Heart right ventricle (tissue), 16 donors: ENCODE measurements around the gene PRKD1. TPM values are rescaled to one million over a fixed set of nuclear protein-coding genes. Genes with fewer than 3 reads are reported as not detected.
"Not testable (repeated sequence)": the region's sequence is repeated elsewhere in the genome, so short reads cannot be mapped to it uniquely, and the experiment has no call there.

Experiments used
- ATAC-seq, 8 donors: fragments of 200-7000 bp; cut with Tn5 transposase; one replicate each; pipeline ENCODE4 v1.9.1; 2020; ENCODE audit warnings: mild to moderate bottlenecking in 8 of 8, moderate library complexity in 8 of 8, moderate number of reproducible peaks in 1 of 8
- DNase-seq, 2 donors: peaks; one replicate each; pipeline ENCODE4 v3.0.0-alpha.2; 2020
- H3K27ac ChIP-seq, 10 donors: fragments of 200-600 bp; sonication (generic) in 2 of 10; one replicate each; pipeline versions ENCODE4 v1.5.0 to v1.8.0; 2020 to 2022; ENCODE audit warnings: mild to moderate bottlenecking in 3 of 10
- H3K27me3 ChIP-seq, 7 donors: fragments of 200-600 bp; one replicate each; pipeline ENCODE4 v1.8.0; 2021 to 2022; ENCODE audit warnings: mild to moderate bottlenecking in 2 of 7
- H3K36me3 ChIP-seq, 9 donors: fragments of 200-600 bp; sonication (generic) in 1 of 9; one replicate each; pipeline versions ENCODE4 v1.5.0 to v1.8.0; 2020 to 2022; ENCODE audit warnings: mild to moderate bottlenecking in 2 of 9
- H3K4me1 ChIP-seq, 9 donors: fragments of 200-600 bp; sonication (generic) in 1 of 9; one replicate each; pipeline versions ENCODE4 v1.5.0 to v1.8.0; 2020 to 2022; ENCODE audit warnings: mild to moderate bottlenecking in 4 of 9
- H3K4me3 ChIP-seq, 10 donors: fragments of 200-600 bp; sonication (generic) in 2 of 10; one replicate each; pipeline versions ENCODE4 v1.5.0 to v1.8.0; 2020 to 2022; ENCODE audit warnings: mild to moderate bottlenecking in 7 of 10, moderate library complexity in 2 of 10
- H3K9me3 ChIP-seq, 11 donors: fragments of 200-600 bp in 10 of 11; sonication (generic) in 2 of 11; one replicate each; pipeline versions ENCODE4 v1.5.0 to v1.8.0; 2013 to 2022; ENCODE audit warnings: mild to moderate bottlenecking in 2 of 11, control low read depth in 1 of 11, moderate library complexity in 1 of 11
- WGBS, 2 donors: extraction: QIAGEN DNeasy Blood & Tissue Kit; methylation state at CpG; one replicate each; pipeline ENCODE4 v1.1.7; 2013; ENCODE audit warnings: inconsistent platforms in 1 of 2; 5-methylcytosine and 5-hydroxymethylcytosine counted together
- intact Hi-C, 10 donors: fragments of 100-400 bp; cut with DNase I; formaldehyde crosslinking; loops; one replicate each; pipeline versions ENCODE4 v1.11.1 to v1.14.2; 2022
- polyA plus RNA-seq, 2 donors: library from polyadenylated mRNA; stranded (reverse); fragments of 200-250 nt; gene quantifications; one replicate each; pipeline ENCODE4 v1.2.3, GENCODE V29; 2013
- total RNA-seq, 10 donors: library from RNA; stranded (reverse); fragmentation: NEBNext Ultra II Directional in 3 of 10; extraction: Animal tissue kit (Norgen Biotek cat#: 25700) in 3 of 10; gene quantifications; one replicate each; pipeline versions ENCODE4 v1.2.1 to v1.2.4, GENCODE V29; 2021 to 2023
- TF ChIP-seq, protein P1 (sequence below), 9 donors: fragments of 200-600 bp; sonication (generic) in 2 of 9; IDR thresholded peaks; one replicate each; pipeline versions ENCODE4 v1.5.0 to v1.8.0; 2021 to 2022; ENCODE audit warnings: antibody characterized with exemption in 9 of 9, mild to moderate bottlenecking in 5 of 9, moderate library complexity in 1 of 9
- donor health status: Arrhythmogenic right ventricular cardiomyopathy.
- donor health status: ischemic (EF 13 %, LVEDD 7.1; RV severe dilation, severe dysfunction).
- donor health status: healthy with polysubstance abuse.
- donor health status: DM: no; HTN: yes; CAD: no.
- donor health status: DM: no; HTN: no; CAD: no.
- donor health status: ischemic (EF 25% LVEDD 6.9; RV normal size, moderate dysfunction).
- donor health status: ischemic (EF 25% LVEDD 5.7; RV mildly dilated, moderate dysfunction).
- donor health status: healthy.
- donor health status: DM: yes; HTN: yes; CAD: no.
- donor health status: Ischemic cardiomyopathy.
- donor health status: ischemic (EF 35%, LVEDD 5.7; RV mildly dilated, moderate dysfunction).
- donor health status: nonischemic (EF 11% LVEDD 7.7; RV severe dilation, severe dysfunction).
- donor health status: DM: yes; HTN: yes; CAD: no.
- donor health status: PGD.
- donor health status: ischemic (EF 29% LVEDD 5.4; RV normal size, mild dysfunction).
- donor health status: nonischemic (EF 23%, LVEDD 6.1; RV moderate dilation, normal function).

PRKD1 gene
- total and polyA plus RNA-seq, 12 donors, result 1.7 to 4.3 (median 2.5) TPM

- Histone ChIP-seq H3K9me3 (peaks cover 0 to 12% (median 0%) of the 10 kb centered on the region in 11 donors), H3K4me3 (no peak overlapping the region), H3K4me1 (peaks cover 0 to 7% (median 0%) of the 10 kb centered on the region in 9 donors), H3K36me3 (no peaks in the 10 kb centered on the region), H3K27ac (no peak overlapping the region), H3K27me3 (no peaks in the 10 kb centered on the region)
- TF ChIP-seq, protein P1, sequence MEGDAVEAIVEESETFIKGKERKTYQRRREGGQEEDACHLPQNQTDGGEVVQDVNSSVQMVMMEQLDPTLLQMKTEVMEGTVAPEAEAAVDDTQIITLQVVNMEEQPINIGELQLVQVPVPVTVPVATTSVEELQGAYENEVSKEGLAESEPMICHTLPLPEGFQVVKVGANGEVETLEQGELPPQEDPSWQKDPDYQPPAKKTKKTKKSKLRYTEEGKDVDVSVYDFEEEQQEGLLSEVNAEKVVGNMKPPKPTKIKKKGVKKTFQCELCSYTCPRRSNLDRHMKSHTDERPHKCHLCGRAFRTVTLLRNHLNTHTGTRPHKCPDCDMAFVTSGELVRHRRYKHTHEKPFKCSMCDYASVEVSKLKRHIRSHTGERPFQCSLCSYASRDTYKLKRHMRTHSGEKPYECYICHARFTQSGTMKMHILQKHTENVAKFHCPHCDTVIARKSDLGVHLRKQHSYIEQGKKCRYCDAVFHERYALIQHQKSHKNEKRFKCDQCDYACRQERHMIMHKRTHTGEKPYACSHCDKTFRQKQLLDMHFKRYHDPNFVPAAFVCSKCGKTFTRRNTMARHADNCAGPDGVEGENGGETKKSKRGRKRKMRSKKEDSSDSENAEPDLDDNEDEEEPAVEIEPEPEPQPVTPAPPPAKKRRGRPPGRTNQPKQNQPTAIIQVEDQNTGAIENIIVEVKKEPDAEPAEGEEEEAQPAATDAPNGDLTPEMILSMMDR (IDR thresholded peaks at IDR 0.05), result no peak
- ATAC-seq (no peak), DNase-seq (no peak)
- 74 to 78% methylated on average over 3 of the region's 3 CpGs for WGBS, 2 donors
- intact Hi-C loops, result no loop called here
These were observed 69.3 kb downstream of the PRKD1 start for GRCh38 chr14:29858299-29858698.

DNA sequence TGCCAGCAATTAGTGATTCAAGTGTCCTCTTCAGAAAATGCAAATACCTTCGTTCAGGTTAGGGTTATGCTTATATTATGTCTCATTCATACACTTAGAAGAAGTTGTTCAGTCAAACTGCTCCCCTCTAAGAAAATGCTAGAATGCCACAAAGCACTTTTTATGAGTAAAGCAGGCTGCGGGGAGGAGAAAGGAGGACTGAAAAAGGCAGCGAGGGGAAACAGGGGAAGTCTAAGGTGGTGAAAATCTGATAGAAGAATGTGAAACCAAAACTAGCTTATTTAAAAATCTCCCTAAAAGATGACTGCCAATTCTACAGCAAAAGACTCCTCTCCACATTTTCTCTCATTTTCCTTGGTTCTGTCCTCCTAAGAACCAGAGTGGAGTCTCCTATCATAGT is 70.1 kb downstream of the PRKD1 start:
- intact Hi-C loops, result no loop called here
- H3K27ac ChIP-seq, result no peak overlapping the region
- 75 to 78% methylated on average over 2 to 3 of the region's 3 CpGs for WGBS, 2 donors
- peaks cover 0 to 7% (median 0%) of the 10 kb centered on the region in 9 donors for H3K4me1 ChIP-seq
- H3K36me3 ChIP-seq, result no peaks in the 10 kb centered on the region
- H3K4me3 ChIP-seq, result no peak overlapping the region
- DNase-seq (no peak), ATAC-seq (no peak)
- TF ChIP-seq, protein P1 (IDR thresholded peaks at IDR 0.05), result no peak
- peaks cover 0 to 19% (median 0%) of the 10 kb centered on the region in 11 donors for H3K9me3 ChIP-seq
- no peaks in the 10 kb centered on the region for H3K27me3 ChIP-seq

- Histone ChIP-seq H3K27me3 (no peaks in the 10 kb centered on the region), H3K4me1 (peaks cover 0 to 7% (median 0%) of the 10 kb centered on the region in 9 donors), H3K27ac (no peak overlapping the region), H3K36me3 (no peaks in the 10 kb centered on the region), H3K9me3 (peaks cover 0 to 29% (median 0%) of the 10 kb centered on the region in 11 donors), H3K4me3 (no peak overlapping the region)
- no peak for DNase-seq
- WGBS, 2 donors, result 64 to 82% methylated on average over 4 of the region's 4 CpGs
- intact Hi-C loops, result no loop called here
- TF ChIP-seq, protein P1 (IDR thresholded peaks at IDR 0.05), result no peak
- no peak for ATAC-seq
These were observed 71.1 kb downstream of the PRKD1 start for GRCh38 chr14:29856516-29856915.

DNA sequence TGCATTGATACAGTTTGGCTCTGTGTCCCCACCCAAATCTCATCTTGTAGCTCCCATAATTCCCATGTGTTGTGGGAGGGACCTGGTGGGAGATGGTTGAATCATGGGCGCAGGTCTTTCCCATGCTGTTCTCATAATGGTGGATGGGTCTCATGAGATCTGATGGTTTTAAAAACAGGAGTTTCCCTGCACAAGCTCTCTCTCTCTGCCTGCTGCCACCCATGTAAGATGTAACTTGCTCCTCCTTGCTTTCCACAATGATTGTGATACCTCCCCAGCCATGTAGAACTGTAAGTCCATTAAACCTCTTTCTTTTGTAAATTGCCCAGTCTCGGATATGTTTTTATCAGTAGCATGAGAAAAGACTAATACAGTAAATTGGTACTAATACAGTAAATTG is 74.0 kb downstream of the PRKD1 start:
- 97 to 100% methylated on average over 2 of the region's 2 CpGs for WGBS, 2 donors
- peaks cover 0 to 30% (median 0%) of the 10 kb centered on the region in 11 donors for H3K9me3 ChIP-seq
- H3K27me3 ChIP-seq, H3K4me3 ChIP-seq, intact Hi-C loops, DNase-seq, H3K27ac ChIP-seq, H3K4me1 ChIP-seq, H3K36me3 ChIP-seq, ATAC-seq: not testable (repeated sequence)

- Histone ChIP-seq H3K36me3 (no peaks in the 10 kb centered on the region), H3K4me1 (peaks cover 0 to 3% (median 0%) of the 10 kb centered on the region in 9 donors), H3K9me3 (peaks cover 0 to 30% (median 0%) of the 10 kb centered on the region in 11 donors), H3K27me3 (no peaks in the 10 kb centered on the region), H3K4me3 (no peak overlapping the region), H3K27ac (no peak overlapping the region)
- 80 to 90% methylated on average over 2 of the region's 2 CpGs for WGBS, 2 donors
- ATAC-seq, result no peak
- TF ChIP-seq, protein P1 (IDR thresholded peaks at IDR 0.05), result no peak
- DNase-seq, result no peak
- intact Hi-C loops, result no loop called here
These were observed 74.4 kb downstream of the PRKD1 start for GRCh38 chr14:29853272-29853671.
